Glutamatergic neuron (in vitro differentiated cells): ENCODE data around the gene AGAP1. TPM values are rescaled to one million over a fixed set of nuclear protein-coding genes. Genes with fewer than 3 reads are reported as not detected.

Source experiments
- DNase-seq: peaks from one replicate; pipeline ENCODE4 v3.0.0; 2022
- H3K27ac Mint-ChIP-seq: one replicate; pipeline ENCODE4 v1.8.0; 2020; ENCODE audit warnings: mild to moderate bottlenecking, mixed read lengths, inconsistent platforms; ENCODE audit not compliant: unreplicated experiment
- H3K27me3 Mint-ChIP-seq: one replicate; pipeline ENCODE4 v1.8.0; 2020; ENCODE audit warnings: mild to moderate bottlenecking, moderate library complexity, mixed read lengths, inconsistent platforms; ENCODE audit not compliant: unreplicated experiment
- H3K36me3 Mint-ChIP-seq: one replicate; pipeline ENCODE4 v1.8.0; 2020; ENCODE audit warnings: mild to moderate bottlenecking, mixed read lengths, inconsistent platforms; ENCODE audit not compliant: unreplicated experiment
- H3K4me1 Mint-ChIP-seq: one replicate; pipeline ENCODE4 v1.8.0; 2020; ENCODE audit warnings: mild to moderate bottlenecking, low read depth, mixed read lengths, inconsistent platforms; ENCODE audit not compliant: unreplicated experiment
- H3K4me3 Mint-ChIP-seq: one replicate; pipeline ENCODE4 v1.8.0; 2020; ENCODE audit warnings: mild to moderate bottlenecking, mixed read lengths, inconsistent platforms; ENCODE audit not compliant: unreplicated experiment
- H3K9me3 Mint-ChIP-seq: one replicate; pipeline ENCODE4 v1.8.0; 2020; ENCODE audit warnings: mild to moderate bottlenecking, moderate library complexity, mixed read lengths, inconsistent platforms; ENCODE audit not compliant: unreplicated experiment
- CTCF ChIP-seq: fragments of 200-600 bp; sonication (generic); IDR thresholded peaks from one replicate; pipeline ENCODE4 v1.5.0; 2021; ENCODE audit not compliant: partially characterized antibody, unreplicated experiment
- total RNA-seq: library from RNA; stranded (reverse); fragmentation: NEBNext Ultra II Directional; extraction: Animal tissue kit (Norgen Biotek cat#: 25700); gene quantifications from one replicate; pipeline ENCODE4 v1.2.1, GENCODE V29; 2021; ENCODE audit not compliant: unreplicated experiment

Gene AGAP1
- total RNA-seq, 1 donor from 2014 or later, result 153 TPM

GRCh38 chr2:235812185-235812665, 318.4 kb downstream of the AGAP1 start:
- peaks cover 43% of the 10 kb centered on the region for H3K4me1 Mint-ChIP-seq
- peaks cover 12% of the 10 kb centered on the region for H3K36me3 Mint-ChIP-seq
- peaks cover 9% of the 10 kb centered on the region for H3K27me3 Mint-ChIP-seq
- H3K27ac Mint-ChIP-seq, result no peak overlapping the region
- H3K4me3 Mint-ChIP-seq, result no peak overlapping the region
- H3K9me3 Mint-ChIP-seq, result peaks cover 24% of the 10 kb centered on the region
- DNase-seq, result no peak
- no peak for TF ChIP-seq CTCF

- Mint-ChIP-seq H3K4me1 (peaks cover 39% of the 10 kb centered on the region), H3K27ac (no peak overlapping the region), H3K36me3 (peaks cover 12% of the 10 kb centered on the region), H3K27me3 (peaks cover 9% of the 10 kb centered on the region), H3K9me3 (peaks cover 24% of the 10 kb centered on the region), H3K4me3 (no peak overlapping the region)
- no peak for DNase-seq
- TF ChIP-seq CTCF, result no peak
These were observed 319.6 kb downstream of the AGAP1 start for GRCh38 chr2:235813398-235813797.

GRCh38 chr2:235820571-235820970, 326.7 kb downstream of the AGAP1 start:
- no peak overlapping the region for H3K27ac Mint-ChIP-seq
- no peaks in the 10 kb centered on the region for H3K27me3 Mint-ChIP-seq
- peaks cover 11% of the 10 kb centered on the region for H3K4me1 Mint-ChIP-seq
- no peak overlapping the region for H3K4me3 Mint-ChIP-seq
- DNase-seq, result no peak
- peaks cover 10% of the 10 kb centered on the region for H3K36me3 Mint-ChIP-seq
- no peak for TF ChIP-seq CTCF
- H3K9me3 Mint-ChIP-seq, result peaks cover 3% of the 10 kb centered on the region

- peaks cover 13% of the 10 kb centered on the region for H3K4me1 Mint-ChIP-seq
- no peak overlapping the region for H3K4me3 Mint-ChIP-seq
- H3K27ac Mint-ChIP-seq, result no peak overlapping the region
- no peaks in the 10 kb centered on the region for H3K9me3 Mint-ChIP-seq
- TF ChIP-seq CTCF, result no peak
- DNase-seq, result no peak
- H3K36me3 Mint-ChIP-seq, result peaks cover 8% of the 10 kb centered on the region
- no peaks in the 10 kb centered on the region for H3K27me3 Mint-ChIP-seq
These were observed 330.5 kb downstream of the AGAP1 start for GRCh38 chr2:235824331-235824730.

GRCh38 chr2:235825946-235826345, 332.1 kb downstream of the AGAP1 start:
- H3K27ac Mint-ChIP-seq, result no peak overlapping the region
- peaks cover 8% of the 10 kb centered on the region for H3K36me3 Mint-ChIP-seq
- DNase-seq, result no peak
- H3K4me1 Mint-ChIP-seq, result peaks cover 16% of the 10 kb centered on the region
- H3K4me3 Mint-ChIP-seq, result no peak overlapping the region
- no peak for TF ChIP-seq CTCF
- H3K27me3 Mint-ChIP-seq, result peaks cover 1% of the 10 kb centered on the region
- H3K9me3 Mint-ChIP-seq, result no peaks in the 10 kb centered on the region
